ENCODE measurements around the gene RBM7. TPM values are rescaled to one million over a fixed set of nuclear protein-coding genes. Genes with fewer than 3 reads are reported as not detected.

The RBM7 gene
- total RNA-seq, 4 donors from 2014 or later, result 13.7 to 28.0 (median 17.6) TPM

- Histone ChIP-seq H3K4me3 (no peak overlapping the region), H3K4me1 (no peaks in the 10 kb centered on the region), H3K27me3 (no peaks in the 10 kb centered on the region), H3K9me3 (no peaks in the 10 kb centered on the region), H3K27ac (replicated peaks in 1 of 4) (no peak overlapping the region), H3K36me3 (no peaks in the 10 kb centered on the region)
- 93% methylated on average over 3 of the region's 3 CpGs for WGBS
- intact Hi-C loops (cut with DNase I), result loop anchor here (10.0 kb wide), 1 partner anchor 88 kb away; no protein-coding TSS in a partner anchor
- DNase-seq (ENCODE audit: extremely low spot score), result no peak
- no peak for TF ChIP-seq EP300 (IDR thresholded peaks at IDR 0.05)
- TF ChIP-seq POLR2AphosphoS5 (IDR thresholded peaks at IDR 0.05), result no peak
- TF ChIP-seq CTCF (IDR thresholded peaks at IDR 0.05), result no peak
- no peak for TF ChIP-seq POLR2A (IDR thresholded peaks at IDR 0.05; ENCODE audit: low read depth)
These were observed 32.4 kb downstream of the RBM7 start for GRCh38 chr11:114432893-114433292.

- Histone ChIP-seq H3K27me3 (no peaks in the 10 kb centered on the region), H3K4me3 (no peak overlapping the region), H3K4me1 (peaks cover 0 to under 1% (median under 1%) of the 10 kb centered on the region in 4 donors), H3K9me3 (no peaks in the 10 kb centered on the region), H3K27ac (replicated peaks in 1 of 4) (no peak overlapping the region), H3K36me3 (no peaks in the 10 kb centered on the region)
- 84% methylated on average over 4 of the region's 4 CpGs for WGBS
- TF ChIP-seq POLR2A (IDR thresholded peaks at IDR 0.05; ENCODE audit: low read depth) (no peak), CTCF (IDR thresholded peaks at IDR 0.05) (no peak), POLR2AphosphoS5 (IDR thresholded peaks at IDR 0.05) (no peak), EP300 (IDR thresholded peaks at IDR 0.05) (no peak)
- no peak for DNase-seq (ENCODE audit: extremely low spot score)
- intact Hi-C loops (cut with DNase I), result loop anchor here (10.0 kb wide), 1 partner anchor 89 kb away; no protein-coding TSS in a partner anchor
These were observed 32.9 kb downstream of the RBM7 start for GRCh38 chr11:114433376-114433775.

- no peak overlapping the region for H3K4me3 ChIP-seq
- no peak for DNase-seq (ENCODE audit: extremely low spot score)
- no peaks in the 10 kb centered on the region for H3K36me3 ChIP-seq
- H3K27ac ChIP-seq (replicated peaks in 1 of 4), result no peak overlapping the region
- 84% methylated on average over 6 of the region's 6 CpGs for WGBS
- peaks cover 11 to 34% (median 30%) of the 10 kb centered on the region in 4 donors for H3K4me1 ChIP-seq
- H3K9me3 ChIP-seq, result no peaks in the 10 kb centered on the region
- TF ChIP-seq POLR2A (IDR thresholded peaks at IDR 0.05; ENCODE audit: low read depth) (no peak), POLR2AphosphoS5 (IDR thresholded peaks at IDR 0.05) (no peak)
- intact Hi-C loops (cut with DNase I), result loop anchor here (2.0 to 10.0 kb wide), 2 partner anchors 38 to 94 kb away; partner anchors contain the start of genes C11orf71 and RBM7
- H3K27me3 ChIP-seq, result no peaks in the 10 kb centered on the region
These were observed 37.8 kb downstream of the RBM7 start for GRCh38 chr11:114438303-114438702.

- peak within 1 kb of the TSS; percentile 86 to 89 (median 88) for H3K27ac ChIP-seq (replicated peaks in 1 of 4)
- H3K27me3 ChIP-seq, result no peaks in the 10 kb centered on the region
- peak within 1 kb of the TSS; percentile 79 to 96 (median 92) for H3K4me3 ChIP-seq
- DNase-seq (ENCODE audit: extremely low spot score), result peak; percentile 98
- H3K36me3 ChIP-seq, result peaks cover 4 to 9% (median 6%) of the 10 kb centered on the region in 4 donors
- peaks cover 11 to 35% (median 30%) of the 10 kb centered on the region in 4 donors for H3K4me1 ChIP-seq
- intact Hi-C loops (cut with DNase I), result loop anchor here (2.0 to 10.0 kb wide), 2 partner anchors 39 to 95 kb away; partner anchors contain the start of genes C11orf71 and RBM7
- TF ChIP-seq CTCF (IDR thresholded peaks at IDR 0.05) (peak in 2 of 3 experiments; percentile 34 to 37), POLR2AphosphoS5 (IDR thresholded peaks at IDR 0.05) (peak; percentile 94 to 96), POLR2A (IDR thresholded peaks at IDR 0.05; ENCODE audit: low read depth) (peak; percentile 50), EP300 (IDR thresholded peaks at IDR 0.05) (no peak)
- no peaks in the 10 kb centered on the region for H3K9me3 ChIP-seq
- 0% methylated on average over 27 of the region's 64 CpGs for WGBS
These were observed 39.0 kb downstream of the RBM7 start, which contains the start of gene REXO2 for GRCh38 chr11:114439229-114440120. Gene REXO2, plus strand, starts transcription at chr11:114439467. Its CDS starts 62 bp downstream, at chr11:114439529.

Data from esophagus muscularis mucosa (tissue), 4 donors.